GM12864 (cell line): Measurements from ENCODE around the gene CEP250.
"Not testable (repeated sequence)": the region's sequence is repeated elsewhere in the genome, so short reads cannot be mapped to it uniquely, and the experiment has no call there.

Source experiments
- DNase-seq: peaks from one replicate; pipeline ENCODE4 v3.0.0-alpha.2; 2011; ENCODE audit warnings: low read depth
- H3K4me3 ChIP-seq: 2 replicates; pipeline ENCODE4 v1.5.1; 2011; ENCODE audit warnings: mild to moderate bottlenecking, low read depth, low read length, control low read depth
- CTCF ChIP-seq: IDR thresholded peaks from 2 replicates; pipeline ENCODE4 v1.5.1; 2011; ENCODE audit warnings: low read depth, mild to moderate bottlenecking, moderate library complexity, low read length, control low read depth, inconsistent platforms; ENCODE audit errors: missing control alignments

The CEP250 gene

DNA sequence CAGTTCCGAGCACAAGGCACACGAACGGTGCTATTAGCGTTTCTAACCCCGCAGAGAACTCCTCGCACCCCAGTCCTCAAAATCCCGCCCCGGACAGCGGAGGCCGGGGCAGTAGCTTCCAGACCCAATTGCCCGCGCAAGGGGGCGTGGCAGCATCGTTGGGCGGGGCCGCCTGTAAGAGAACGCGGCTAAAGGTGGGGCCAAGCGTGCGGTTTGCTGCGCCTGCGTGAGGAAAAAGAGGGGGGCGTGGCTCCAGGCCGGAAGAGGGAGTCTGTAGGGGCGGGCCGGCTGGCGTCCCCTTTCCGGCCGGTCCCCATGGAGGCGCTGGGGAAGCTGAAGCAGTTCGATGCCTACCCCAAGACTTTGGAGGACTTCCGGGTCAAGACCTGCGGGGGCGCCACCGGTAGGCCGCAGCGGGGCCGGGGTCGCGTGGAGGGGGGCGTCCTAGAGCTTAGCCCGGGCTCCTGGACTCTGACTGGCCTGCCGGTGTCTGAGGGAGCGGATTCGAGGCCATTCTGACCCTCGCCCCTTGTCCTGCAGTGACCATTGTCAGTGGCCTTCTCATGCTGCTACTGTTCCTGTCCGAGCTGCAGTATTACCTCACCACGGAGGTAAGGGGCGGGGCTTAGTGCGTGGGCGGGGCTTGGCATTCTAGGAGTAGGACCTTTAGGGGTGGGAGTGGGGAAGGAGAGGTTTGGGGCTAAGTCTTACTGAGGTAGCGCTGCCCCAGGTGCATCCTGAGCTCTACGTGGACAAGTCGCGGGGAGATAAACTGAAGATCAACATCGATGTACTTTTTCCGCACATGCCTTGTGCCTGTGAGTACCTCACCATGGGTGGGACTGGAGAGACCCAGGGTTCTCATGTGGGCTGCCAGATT lies 86.6 kb downstream of the CEP250 start, which contains the start of gene ERGIC3:
Gene ERGIC3, plus strand, starts transcription at position 296 of the 880 bp plus-strand sequence. Its CDS starts 20 bp downstream, at position 316.
- DNase-seq = peak; percentile 81
- no peak for TF ChIP-seq CTCF
- peak within 1 kb of the TSS; percentile 75 for H3K4me3 ChIP-seq

DNA sequence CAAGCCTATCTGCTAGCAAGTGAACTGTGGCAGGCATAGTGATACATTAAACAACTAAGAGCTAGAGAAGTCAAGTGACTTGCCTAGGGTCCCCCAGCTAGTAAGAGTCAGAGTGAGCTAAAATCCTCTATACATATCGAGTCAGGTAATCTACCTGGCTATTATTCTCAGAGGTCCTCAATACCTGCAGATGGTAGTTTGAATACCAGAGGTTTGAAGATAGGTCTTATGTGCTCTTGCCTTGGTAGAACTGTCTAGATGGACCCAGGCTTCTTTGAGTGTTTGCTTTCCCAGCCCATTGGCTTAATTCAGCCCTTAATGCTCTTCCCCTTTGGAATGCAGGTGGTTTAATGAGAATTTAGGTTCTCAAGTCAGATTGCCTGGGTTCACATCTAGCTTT lies 87.6 kb downstream of the CEP250 start:
- no peak for DNase-seq
- TF ChIP-seq CTCF = no peak
- H3K4me3 ChIP-seq = no peak overlapping the region

DNA sequence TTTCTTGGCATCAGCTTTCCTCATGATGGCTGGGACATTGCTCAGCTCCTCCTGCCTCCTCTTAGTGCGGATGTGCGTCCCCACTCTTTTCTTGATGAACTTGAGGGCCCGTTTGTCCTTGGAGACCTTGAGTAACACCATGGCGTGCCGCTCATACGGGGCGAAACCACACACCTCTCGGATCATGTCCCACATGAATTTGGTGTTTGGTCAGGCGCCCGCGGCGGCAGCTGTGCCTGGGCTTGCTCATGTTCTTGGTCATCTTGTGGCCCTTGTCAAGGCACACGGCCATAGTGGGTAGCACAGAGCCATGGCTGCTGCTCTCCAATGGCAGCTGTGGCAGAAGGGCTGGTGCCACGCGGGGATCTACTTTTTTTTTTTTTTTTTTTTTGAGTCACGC lies 89.0 kb downstream of the CEP250 start:
- H3K4me3 ChIP-seq = no peak overlapping the region
- DNase-seq = no peak
- no peak for TF ChIP-seq CTCF

- not testable (repeated sequence) for DNase-seq, H3K4me3 ChIP-seq
Measured at GRCh38 chr20:35544941-35545340, 89.5 kb downstream of the CEP250 start.

- H3K4me3 ChIP-seq = no peak overlapping the region
- no peak for DNase-seq
- TF ChIP-seq CTCF = no peak
Measured at GRCh38 chr20:35546127-35546526, 90.7 kb downstream of the CEP250 start.

- no peak overlapping the region for H3K4me3 ChIP-seq
- no peak for DNase-seq
- TF ChIP-seq CTCF = no peak
Measured at GRCh38 chr20:35547329-35547728, 91.9 kb downstream of the CEP250 start.

DNA sequence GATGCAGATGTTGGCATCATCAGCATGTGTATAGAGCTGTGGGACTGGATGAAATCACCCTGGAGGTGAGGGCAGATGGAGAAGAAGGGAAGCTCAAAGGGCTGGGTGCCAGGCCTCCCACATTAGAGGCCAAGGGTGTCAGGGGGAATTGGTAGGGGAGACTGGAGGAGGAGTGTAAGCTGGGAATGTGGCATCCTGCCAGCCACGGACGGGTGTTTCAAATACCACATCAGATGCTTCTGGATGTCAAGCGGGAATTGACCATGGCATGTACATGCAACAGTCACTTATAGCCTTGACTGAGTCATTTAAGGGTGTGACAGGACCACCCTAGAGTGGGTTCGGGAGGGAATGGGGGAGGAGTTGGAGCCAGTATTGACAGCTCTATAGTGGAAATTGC lies 96.1 kb downstream of the CEP250 start:
- no peak overlapping the region for H3K4me3 ChIP-seq
- TF ChIP-seq CTCF = no peak
- no peak for DNase-seq
